B cell (primary cell): ENCODE data around the gene APLP2. TPM values are rescaled to one million over a fixed set of nuclear protein-coding genes. Genes with fewer than 3 reads are reported as not detected.

ENCODE experiments used
- ATAC-seq: fragments of 200-7000 bp; cut with Tn5 transposase; one replicate; pipeline ENCODE4 v1.10.0; 2021; ENCODE audit warnings: low read depth, mild to moderate bottlenecking, moderate number of reproducible peaks, moderate library complexity
- CTCF ChIA-PET: fragments of 350-600 bp; sonication (Branson Sonifier 250); formaldehyde crosslinking; loops from one replicate; lab custom pipeline; 2021; ENCODE audit warnings: antibody characterized with exemption, inconsistent platforms; lab: Charles Lee
- POLR2A ChIA-PET: fragments of 350-600 bp; sonication (Branson Sonifier 250); formaldehyde crosslinking; loops from one replicate; lab custom pipeline; 2021; ENCODE audit warnings: antibody characterized with exemption; lab: Charles Lee
- DNase-seq: peaks from one replicate; pipeline ENCODE4 v3.0.0; 2013
- H2AFZ ChIP-seq: 2 replicates; pipeline ENCODE4 v1.6.1; 2012; ENCODE audit warnings: mild to moderate bottlenecking, low read depth, low read length; ENCODE audit not compliant: insufficient read depth, poor library complexity, severe bottlenecking
- H3K27ac ChIP-seq, 2 donors: 1 replicate in 1 of 2; 2 replicates in 1 of 2; pipeline ENCODE4 v1.5.1; 2012 to 2013; ENCODE audit warnings: low read length in 2 of 2, mild to moderate bottlenecking in 2 of 2, moderate library complexity in 1 of 2
- H3K27me3 ChIP-seq, 4 experiments: fragments of 200-600 bp in 1 of 4; sonication (generic) in 1 of 4; replicated peaks in 1 of 4; 1 replicate in 2 of 4; 2 replicates in 2 of 4; pipeline versions ENCODE4 v1.6.1 to v1.7.0; 2013 to 2016; ENCODE audit warnings: low read length in 3 of 4, mild to moderate bottlenecking in 2 of 4, mixed read lengths in 1 of 4, moderate library complexity in 1 of 4; ENCODE audit not compliant: insufficient read depth in 4 of 4, control insufficient read depth in 3 of 4; ENCODE audit errors: control extremely low read depth in 1 of 4
- H3K36me3 ChIP-seq, 2 experiments: replicated peaks in 1 of 2; 1 replicate in 1 of 2; 2 replicates in 1 of 2; pipeline versions ENCODE4 v1.6.1 to v1.7.1; 2013; ENCODE audit warnings: low read length in 1 of 2; ENCODE audit not compliant: insufficient read depth in 2 of 2, control insufficient read depth in 1 of 2; ENCODE audit errors: control extremely low read depth in 1 of 2, extremely low read depth in 1 of 2
- H3K4me1 ChIP-seq, 2 donors: fragments of 200-600 bp in 1 of 2; sonication (generic) in 1 of 2; 1 replicate in 1 of 2; 2 replicates in 1 of 2; pipeline versions ENCODE4 v1.5.1 to v1.6.1; 2013 to 2017; ENCODE audit warnings: low read length in 2 of 2; ENCODE audit not compliant: control insufficient read depth in 2 of 2, insufficient read depth in 2 of 2
- H3K4me2 ChIP-seq: replicated peaks from 2 replicates; pipeline ENCODE3; 2012; ENCODE audit warnings: mild to moderate bottlenecking, low read depth, low read length; ENCODE audit not compliant: poor library complexity, severe bottlenecking
- H3K4me3 ChIP-seq, 5 experiments: fragments of 200-600 bp in 1 of 5; sonication (generic) in 1 of 5; 1 replicate in 3 of 5; 2 replicates in 2 of 5; pipeline versions ENCODE4 v1.5.1 to v1.7.0; 2011 to 2016; ENCODE audit warnings: low read length in 4 of 5, mild to moderate bottlenecking in 4 of 5, low read depth in 2 of 5, control low read depth in 1 of 5, moderate library complexity in 1 of 5; ENCODE audit not compliant: insufficient read depth in 1 of 5; ENCODE audit errors: control extremely low read depth in 1 of 5, extremely low read depth in 1 of 5
- H3K79me2 ChIP-seq: fragments of 200-600 bp; sonication (generic); one replicate; pipeline ENCODE4 v1.6.0; 2016; ENCODE audit warnings: low read length; ENCODE audit not compliant: control insufficient read depth, insufficient read depth
- H3K9ac ChIP-seq: fragments of 200-600 bp; sonication (generic); 2 replicates; pipeline ENCODE4 v1.6.1; 2017; ENCODE audit warnings: mild to moderate bottlenecking, low read length, moderate library complexity
- H3K9me3 ChIP-seq, 3 donors: one replicate each; pipeline versions ENCODE4 v1.6.1 to v1.7.1; 2013; ENCODE audit warnings: low read length in 2 of 3; ENCODE audit not compliant: control insufficient read depth in 2 of 3, insufficient read depth in 1 of 3; ENCODE audit errors: control extremely low read depth in 1 of 3
- H4K20me1 ChIP-seq: 2 replicates; pipeline ENCODE4 v1.6.0; 2012; ENCODE audit warnings: mild to moderate bottlenecking, low read length; ENCODE audit not compliant: insufficient read depth, control insufficient read depth, poor library complexity, severe bottlenecking
- H3K27ac Mint-ChIP-seq: one replicate; pipeline ENCODE4 v1.8.0; 2021; ENCODE audit warnings: mixed read lengths
- H3K27me3 Mint-ChIP-seq: one replicate; pipeline ENCODE4 v1.8.0; 2021; ENCODE audit warnings: mixed read lengths
- H3K4me1 Mint-ChIP-seq: one replicate; pipeline ENCODE4 v1.8.0; 2021; ENCODE audit warnings: mixed read lengths
- H3K4me3 Mint-ChIP-seq: one replicate; pipeline ENCODE4 v1.8.0; 2021; ENCODE audit warnings: mixed read lengths
- H3K9me3 Mint-ChIP-seq: one replicate; pipeline ENCODE4 v1.8.0; 2022; ENCODE audit warnings: mixed read lengths; ENCODE audit not compliant: insufficient read depth
- EZH2 ChIP-seq: IDR thresholded peaks from 2 replicates; pipeline ENCODE4 v1.6.1; 2012; ENCODE audit warnings: borderline replicate concordance, low read depth, mild to moderate bottlenecking, moderate library complexity, low read length; ENCODE audit not compliant: insufficient read depth, poor library complexity, severe bottlenecking
- WGBS: methylation state at CpG from one replicate; pipeline ENCODE4 v1.1.5; 2013; ENCODE audit warnings: missing lambda C conversion rate; ENCODE audit not compliant: insufficient coverage; 5-methylcytosine and 5-hydroxymethylcytosine counted together
- intact Hi-C: fragments of 100-400 bp; cut with micrococcal nuclease; formaldehyde crosslinking; loops from one replicate; pipeline ENCODE4 v1.10.0; 2022
- polyA plus RNA-seq: library from polyadenylated mRNA; depleted of rRNA; stranded (reverse); fragments of >200 nt; gene quantifications from 2 replicates; pipeline ENCODE4 v1.2.3, GENCODE V29; 2012
- total RNA-seq, 2 donors: library from RNA; stranded (reverse); fragments of 120-200 nt in 1 of 2; gene quantifications; 1 replicate in 1 of 2; 2 replicates in 1 of 2; pipeline versions ENCODE4 v1.2.3 to v1.2.4, GENCODE V29; 2013 to 2022
- TF ChIP-seq, protein P1 (sequence below): fragments of 200-600 bp; IDR thresholded peaks from one replicate; pipeline ENCODE4 v1.8.0; 2022; ENCODE audit warnings: antibody characterized with exemption, mild to moderate bottlenecking

Gene APLP2
- total and polyA plus RNA-seq, 2 donors (not counting 1 experiment from before 2014, with no cell fraction given), result 84.2 to 102 TPM

- Mint-ChIP-seq H3K27ac (no peak overlapping the region), H3K4me1 (peaks cover 47% of the 10 kb centered on the region), H3K9me3 (no peaks in the 10 kb centered on the region), H3K4me3 (no peak overlapping the region), H3K27me3 (no peaks in the 10 kb centered on the region)
- CTCF ChIA-PET, result interaction anchor here (1.2 to 3.0 kb wide), 2 partner anchors 54 to 154 kb away, joined by 3 to 12 read pairs; no protein-coding TSS in a partner anchor
- intact Hi-C loops, result no loop called here
- TF ChIP-seq, protein P1, sequence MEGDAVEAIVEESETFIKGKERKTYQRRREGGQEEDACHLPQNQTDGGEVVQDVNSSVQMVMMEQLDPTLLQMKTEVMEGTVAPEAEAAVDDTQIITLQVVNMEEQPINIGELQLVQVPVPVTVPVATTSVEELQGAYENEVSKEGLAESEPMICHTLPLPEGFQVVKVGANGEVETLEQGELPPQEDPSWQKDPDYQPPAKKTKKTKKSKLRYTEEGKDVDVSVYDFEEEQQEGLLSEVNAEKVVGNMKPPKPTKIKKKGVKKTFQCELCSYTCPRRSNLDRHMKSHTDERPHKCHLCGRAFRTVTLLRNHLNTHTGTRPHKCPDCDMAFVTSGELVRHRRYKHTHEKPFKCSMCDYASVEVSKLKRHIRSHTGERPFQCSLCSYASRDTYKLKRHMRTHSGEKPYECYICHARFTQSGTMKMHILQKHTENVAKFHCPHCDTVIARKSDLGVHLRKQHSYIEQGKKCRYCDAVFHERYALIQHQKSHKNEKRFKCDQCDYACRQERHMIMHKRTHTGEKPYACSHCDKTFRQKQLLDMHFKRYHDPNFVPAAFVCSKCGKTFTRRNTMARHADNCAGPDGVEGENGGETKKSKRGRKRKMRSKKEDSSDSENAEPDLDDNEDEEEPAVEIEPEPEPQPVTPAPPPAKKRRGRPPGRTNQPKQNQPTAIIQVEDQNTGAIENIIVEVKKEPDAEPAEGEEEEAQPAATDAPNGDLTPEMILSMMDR, result no peak
- no peak for TF ChIP-seq EZH2
- no peak overlapping the region for H2AFZ ChIP-seq
- peaks cover 54% of the 10 kb centered on the region for H4K20me1 ChIP-seq
- H3K4me2 ChIP-seq, result no peak overlapping the region
- no peak for DNase-seq
- H3K4me3 ChIP-seq, result no peak overlapping the region
- no peaks in the 10 kb centered on the region for H3K27me3 ChIP-seq
- H3K79me2 ChIP-seq, result peaks cover 100% of the 10 kb centered on the region
- H3K9ac ChIP-seq, result no peak overlapping the region
- POLR2A ChIA-PET, result no interaction called here
- no peaks in the 10 kb centered on the region for H3K9me3 ChIP-seq
- H3K36me3 ChIP-seq, result no peaks in the 10 kb centered on the region
- ATAC-seq, result no peak
- H3K4me1 ChIP-seq, result peaks cover 0 to 5% of the 10 kb centered on the region in 2 donors
- no peak overlapping the region for H3K27ac ChIP-seq
Observed at GRCh38 chr11:130077671-130078070, 8.0 kb downstream of the APLP2 start.

GRCh38 chr11:130078080-130078479, 8.4 kb downstream of the APLP2 start:
- ATAC-seq (no peak), DNase-seq (no peak)
- H3K27me3 ChIP-seq, result no peaks in the 10 kb centered on the region
- no peak overlapping the region for H3K4me3 ChIP-seq
- no peak overlapping the region for H3K4me3 Mint-ChIP-seq
- no peaks in the 10 kb centered on the region for H3K36me3 ChIP-seq
- H3K79me2 ChIP-seq, result peaks cover 100% of the 10 kb centered on the region
- TF ChIP-seq, protein P1, result no peak
- TF ChIP-seq EZH2, result no peak
- ChIA-PET POLR2A (no interaction called here), CTCF (interaction anchor here (1.2 to 3.0 kb wide), 2 partner anchors 54 to 155 kb away, joined by 3 to 12 read pairs; no protein-coding TSS in a partner anchor)
- intact Hi-C loops, result no loop called here
- H3K9me3 ChIP-seq, result no peaks in the 10 kb centered on the region
- H3K4me1 ChIP-seq, result peaks cover 0 to 5% of the 10 kb centered on the region in 2 donors
- H3K27me3 Mint-ChIP-seq, result no peaks in the 10 kb centered on the region
- H3K27ac Mint-ChIP-seq, result no peak overlapping the region
- peaks cover 57% of the 10 kb centered on the region for H4K20me1 ChIP-seq
- no peak overlapping the region for H3K4me2 ChIP-seq
- no peak overlapping the region for H3K9ac ChIP-seq
- H3K27ac ChIP-seq, result no peak overlapping the region
- H3K9me3 Mint-ChIP-seq, result no peaks in the 10 kb centered on the region
- no peak overlapping the region for H2AFZ ChIP-seq
- WGBS, result 33% methylated on average over 1 of the region's 6 CpGs
- peaks cover 47% of the 10 kb centered on the region for H3K4me1 Mint-ChIP-seq
